ENCODE data around the gene ARMH4. TPM values are rescaled to one million over a fixed set of nuclear protein-coding genes. Genes with fewer than 3 reads are reported as not detected.

The ARMH4 gene
- total RNA-seq, 2 donors from 2014 or later: 17.3 to 30.7 TPM

GRCh38 chr14:58109744-58110143 is 42.3 kb downstream of the ARMH4 start:
- Mint-ChIP-seq H3K36me3 (ENCODE audit: low read depth) (no peaks in the 10 kb centered on the region), H3K27me3 (ENCODE audit: insufficient read depth) (no peaks in the 10 kb centered on the region), H3K27ac (no peak overlapping the region), H3K4me3 (no peak overlapping the region), H3K4me1 (peaks cover 6% of the 10 kb centered on the region), H3K9me3 (no peaks in the 10 kb centered on the region)
- Histone ChIP-seq H3K4me1 (ENCODE audit: control insufficient read depth, insufficient read depth, low read length) (no peaks in the 10 kb centered on the region), H3K4me3 (ENCODE audit: low read length) (no peak overlapping the region), H3K36me3 (ENCODE audit: control insufficient read depth, insufficient read depth, low read length) (no peaks in the 10 kb centered on the region), H3K27me3 (ENCODE audit: control insufficient read depth, insufficient read depth, low read length, poor library complexity, severe bottlenecking) (no peaks in the 10 kb centered on the region), H3K27ac (ENCODE audit: low read depth, low read length) (no peak overlapping the region), H3K9ac (ENCODE audit: extremely low read depth, low read length, poor library complexity, severe bottlenecking) (no peak overlapping the region), H3K9me3 (ENCODE audit: control insufficient read depth, low read length) (no peaks in the 10 kb centered on the region)
- no peak for DNase-seq
- WGBS, 2 experiments (ENCODE audit: insufficient coverage in 1 of 2, insufficient read length in 1 of 2): 83% methylated on average over 3 of the region's 3 CpGs; no CpG with 5 or more reads in 1 of the 2 experiments
- no peak for TF ChIP-seq CTCF (conservative IDR thresholded peaks at IDR 0.05)

- no peak overlapping the region for H3K4me3 ChIP-seq (ENCODE audit: low read length)
- 100% methylated on average over 1 of the region's 1 CpG; no CpG with 5 or more reads in 1 of the 2 experiments for WGBS, 2 experiments (ENCODE audit: insufficient coverage in 1 of 2, insufficient read length in 1 of 2)
- no peak for DNase-seq
- no peak overlapping the region for H3K9ac ChIP-seq (ENCODE audit: extremely low read depth, low read length, poor library complexity, severe bottlenecking)
- no peaks in the 10 kb centered on the region for H3K9me3 ChIP-seq (ENCODE audit: control insufficient read depth, low read length)
- H3K9me3 Mint-ChIP-seq: no peaks in the 10 kb centered on the region
- H3K4me1 Mint-ChIP-seq: peaks cover 7% of the 10 kb centered on the region
- no peaks in the 10 kb centered on the region for H3K36me3 Mint-ChIP-seq (ENCODE audit: low read depth)
- H3K27me3 Mint-ChIP-seq (ENCODE audit: insufficient read depth): no peaks in the 10 kb centered on the region
- H3K27ac Mint-ChIP-seq: no peak overlapping the region
- no peak overlapping the region for H3K4me3 Mint-ChIP-seq
- H3K4me1 ChIP-seq (ENCODE audit: control insufficient read depth, insufficient read depth, low read length): no peaks in the 10 kb centered on the region
- H3K27me3 ChIP-seq (ENCODE audit: control insufficient read depth, insufficient read depth, low read length, poor library complexity, severe bottlenecking): no peaks in the 10 kb centered on the region
- no peaks in the 10 kb centered on the region for H3K36me3 ChIP-seq (ENCODE audit: control insufficient read depth, insufficient read depth, low read length)
- no peak overlapping the region for H3K27ac ChIP-seq (ENCODE audit: low read depth, low read length)
- TF ChIP-seq CTCF (conservative IDR thresholded peaks at IDR 0.05): no peak
Measured at GRCh38 chr14:58108717-58109116, 43.3 kb downstream of the ARMH4 start.

- no peak overlapping the region for H3K4me3 Mint-ChIP-seq
- no peak overlapping the region for H3K27ac ChIP-seq (ENCODE audit: low read depth, low read length)
- peaks cover under 1% of the 10 kb centered on the region for H3K36me3 Mint-ChIP-seq (ENCODE audit: low read depth)
- peak; percentile 87 for TF ChIP-seq CTCF (conservative IDR thresholded peaks at IDR 0.05)
- H3K9me3 Mint-ChIP-seq: no peaks in the 10 kb centered on the region
- H3K27me3 Mint-ChIP-seq (ENCODE audit: insufficient read depth): no peaks in the 10 kb centered on the region
- no peaks in the 10 kb centered on the region for H3K4me1 ChIP-seq (ENCODE audit: control insufficient read depth, insufficient read depth, low read length)
- WGBS, 2 experiments (ENCODE audit: insufficient coverage in 1 of 2, insufficient read length in 1 of 2): 0 to 5% methylated on average over 1 to 3 of the region's 4 CpGs
- H3K36me3 ChIP-seq (ENCODE audit: control insufficient read depth, insufficient read depth, low read length): no peaks in the 10 kb centered on the region
- no peak overlapping the region for H3K27ac Mint-ChIP-seq
- H3K27me3 ChIP-seq (ENCODE audit: control insufficient read depth, insufficient read depth, low read length, poor library complexity, severe bottlenecking): no peaks in the 10 kb centered on the region
- peak; percentile 59 for DNase-seq
- H3K9ac ChIP-seq (ENCODE audit: extremely low read depth, low read length, poor library complexity, severe bottlenecking): no peak overlapping the region
- H3K4me3 ChIP-seq (ENCODE audit: low read length): no peak overlapping the region
- peaks cover 5% of the 10 kb centered on the region for H3K4me1 Mint-ChIP-seq
- no peaks in the 10 kb centered on the region for H3K9me3 ChIP-seq (ENCODE audit: control insufficient read depth, low read length)
Measured at GRCh38 chr14:58107947-58108552, 44.0 kb downstream of the ARMH4 start.
